Measurements from ENCODE around the gene KIF5A.
"Not testable (repeated sequence)": the region's sequence is repeated elsewhere in the genome, so short reads cannot be mapped to it uniquely, and the experiment has no call there.

KIF5A gene

GRCh38 chr12:57616383-57617101 is 66.7 kb downstream of the KIF5A start:
- no peak overlapping the region for H3K27ac ChIP-seq
- DNase-seq (ENCODE audit: low spot score) = peak; percentile 56
- POLR2A ChIA-PET (ENCODE audit: low non-redundant PET) = no interaction called here

GRCh38 chr12:57617942-57618341 is 68.1 kb downstream of the KIF5A start:
- no peak for TF ChIP-seq CTCF (conservative IDR thresholded peaks at IDR 0.05; ENCODE audit: low read depth)
- DNase-seq (ENCODE audit: low spot score) = no peak
- ChIA-PET CTCF (interaction anchor here (0.6 to 4.8 kb wide), 2 partner anchors 35 to 118 kb away, joined by 3 to 32 read pairs; no protein-coding TSS in a partner anchor), POLR2A (ENCODE audit: low non-redundant PET) (no interaction called here)
- H3K27ac ChIP-seq = no peak overlapping the region

More at GRCh38 chr12:57616383-57617101, 66.7 kb downstream of the KIF5A start:
- CTCF ChIA-PET = interaction anchor here (0.7 to 1.5 kb wide), 4 partner anchors 16 to 120 kb away, joined by 3 to 6 read pairs (median 4); partner anchors contain the start of gene B4GALNT1
- TF ChIP-seq CTCF (conservative IDR thresholded peaks at IDR 0.05; ENCODE audit: low read depth) = no peak

- DNase-seq (ENCODE audit: low spot score); POLR2A ChIA-PET (ENCODE audit: low non-redundant PET); H3K27ac ChIP-seq: not testable (repeated sequence)
- CTCF ChIA-PET = interaction anchor here (0.6 to 4.8 kb wide), 2 partner anchors 35 to 117 kb away, joined by 3 to 32 read pairs; no protein-coding TSS in a partner anchor
Observed at GRCh38 chr12:57618431-57618830, 68.6 kb downstream of the KIF5A start.

GRCh38 chr12:57618966-57619433 is 69.2 kb downstream of the KIF5A start:
- TF ChIP-seq CTCF (conservative IDR thresholded peaks at IDR 0.05; ENCODE audit: low read depth) = no peak
- no peak overlapping the region for H3K27ac ChIP-seq
- DNase-seq (ENCODE audit: low spot score) = no peak
- POLR2A ChIA-PET (ENCODE audit: low non-redundant PET) = no interaction called here
- CTCF ChIA-PET = interaction anchor here (0.6 to 4.8 kb wide), 2 partner anchors 18 to 36 kb away, joined by 3 to 32 read pairs; no protein-coding TSS in a partner anchor

- CTCF ChIA-PET = interaction anchor here (0.5 to 4.8 kb wide), 8 partner anchors 14 to 1626 kb away, joined by 3 to 32 read pairs (median 4); partner anchors contain the start of gene B4GALNT1
- POLR2A ChIA-PET (ENCODE audit: low non-redundant PET) = interaction anchor here (0.8 kb wide), 1 partner anchor 9 kb away, joined by 5 read pairs; the partner anchor contains the start of gene ARHGEF25
- TF ChIP-seq CTCF (conservative IDR thresholded peaks at IDR 0.05; ENCODE audit: low read depth) = no peak
- no peak for DNase-seq (ENCODE audit: low spot score)
- no peak overlapping the region for H3K27ac ChIP-seq
Observed at GRCh38 chr12:57619434-57620244, 69.8 kb downstream of the KIF5A start.

GRCh38 chr12:57620245-57620935 is 70.5 kb downstream of the KIF5A start:
- no peak overlapping the region for H3K27ac ChIP-seq
- no peak for DNase-seq (ENCODE audit: low spot score)
- ChIA-PET POLR2A (ENCODE audit: low non-redundant PET) (interaction anchor here (0.8 kb wide), 1 partner anchor 9 kb away, joined by 5 read pairs; the partner anchor contains the start of gene ARHGEF25), CTCF (interaction anchor here (0.6 to 4.8 kb wide), 10 partner anchors 13 to 1016 kb away, joined by 3 to 32 read pairs (median 4); partner anchors contain the start of gene B4GALNT1)
- TF ChIP-seq CTCF (conservative IDR thresholded peaks at IDR 0.05; ENCODE audit: low read depth) = no peak

Measured in RWPE1 (cell line).